NCI-H774 (cell line): ENCODE measurements around the gene GRB2.

Experiments used
- DNase-seq: peaks from one replicate; lab custom pipeline; 2025; lab: John Stamatoyannopoulos, UW

GRB2 gene

DNA sequence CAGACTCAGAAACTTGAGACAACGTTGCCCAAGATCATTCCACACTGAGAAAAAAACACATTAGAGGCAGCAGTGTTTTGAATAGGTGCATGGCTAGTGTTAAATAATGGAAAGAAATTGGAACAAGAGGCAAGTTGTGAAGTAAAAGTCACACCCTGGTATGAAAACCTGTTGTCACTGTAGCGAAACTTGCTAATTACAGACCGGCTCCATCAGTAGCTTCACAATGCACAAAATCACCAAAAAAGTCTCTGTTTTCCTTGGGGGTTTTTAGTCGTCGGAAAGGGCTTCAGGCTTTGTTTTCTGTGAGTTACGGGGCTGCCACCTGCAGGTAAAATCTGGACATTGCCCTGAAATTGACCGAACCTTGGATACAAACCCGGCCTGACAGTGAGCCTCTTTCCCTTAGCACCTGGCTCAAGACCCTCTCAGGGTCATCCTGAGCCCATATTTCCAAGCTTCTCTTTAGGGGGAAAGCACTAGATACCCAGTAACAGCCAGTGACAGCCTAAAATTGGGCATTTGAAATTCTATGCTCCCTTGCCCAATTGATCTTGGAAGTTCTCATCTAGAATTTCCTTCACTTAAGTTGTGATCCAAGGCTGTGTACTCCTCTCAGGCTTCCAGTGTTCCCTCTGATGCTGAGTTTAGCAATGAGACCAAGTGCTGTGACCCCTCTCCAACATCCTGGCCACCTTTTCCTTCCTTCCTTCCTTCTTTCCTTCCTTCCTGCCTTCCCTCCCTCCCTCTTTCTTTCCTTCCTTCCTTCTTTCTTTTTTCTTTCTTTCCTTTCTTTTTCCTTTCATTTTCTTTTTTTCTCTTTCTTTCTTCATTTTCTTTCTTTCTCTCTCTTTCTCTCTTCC, 7.2 kb upstream of the GRB2 start:
- peak; percentile 83 for DNase-seq

DNA sequence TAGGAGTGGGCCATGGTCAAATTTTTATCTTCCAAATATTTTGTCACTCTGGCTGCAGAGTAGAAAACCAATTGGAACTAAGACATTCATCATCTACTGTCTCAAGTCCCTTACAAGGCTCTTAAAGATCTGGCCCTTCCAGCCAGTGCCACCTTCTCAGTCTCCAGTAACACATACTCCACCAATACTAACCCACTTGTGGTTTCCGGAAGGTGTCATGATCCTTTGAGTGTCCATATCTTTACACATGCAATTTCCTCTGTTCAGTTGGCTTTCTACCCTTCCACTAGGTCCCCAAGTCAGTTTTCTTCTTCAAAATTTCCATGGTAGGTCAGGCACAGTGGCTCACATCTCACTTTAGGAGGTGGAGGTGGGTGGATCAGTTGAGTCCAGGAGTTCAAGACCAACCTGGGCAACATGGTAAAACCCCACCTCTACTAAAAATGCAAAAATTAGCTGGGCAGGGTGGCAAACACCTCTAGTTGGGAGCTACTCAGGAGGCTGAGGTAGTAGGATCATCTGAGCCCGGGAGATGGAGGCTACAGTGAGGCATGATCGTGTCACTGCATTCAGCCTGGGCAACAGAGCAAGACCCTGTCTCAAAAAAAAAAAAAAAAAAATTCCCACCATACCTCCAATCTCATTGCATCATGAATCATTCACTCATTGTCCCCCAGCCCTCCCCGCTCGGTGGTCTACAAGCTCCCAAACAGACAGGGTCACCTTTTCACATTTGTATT, 6.0 kb upstream of the GRB2 start:
- no peak for DNase-seq

DNA sequence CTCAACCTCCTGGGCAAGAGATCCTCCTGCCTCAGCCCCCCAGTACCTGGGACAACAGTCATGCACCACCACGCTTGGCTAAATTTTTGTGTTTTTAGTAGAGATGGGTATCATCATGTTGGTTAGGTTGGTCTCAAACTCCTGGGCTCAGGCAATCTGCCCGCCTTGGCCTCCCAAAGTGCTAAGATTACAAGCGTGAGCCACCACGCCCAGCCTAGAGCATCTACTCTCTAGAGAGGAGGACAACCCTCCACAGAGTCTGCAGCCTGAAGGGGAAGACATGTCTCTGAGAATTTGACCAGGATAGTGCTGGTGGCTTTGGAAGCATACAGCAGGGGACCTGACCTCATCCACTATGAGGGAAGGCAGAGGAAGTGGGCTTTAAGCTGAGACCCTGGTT, 4.7 kb upstream of the GRB2 start:
- DNase-seq, result no peak

DNA sequence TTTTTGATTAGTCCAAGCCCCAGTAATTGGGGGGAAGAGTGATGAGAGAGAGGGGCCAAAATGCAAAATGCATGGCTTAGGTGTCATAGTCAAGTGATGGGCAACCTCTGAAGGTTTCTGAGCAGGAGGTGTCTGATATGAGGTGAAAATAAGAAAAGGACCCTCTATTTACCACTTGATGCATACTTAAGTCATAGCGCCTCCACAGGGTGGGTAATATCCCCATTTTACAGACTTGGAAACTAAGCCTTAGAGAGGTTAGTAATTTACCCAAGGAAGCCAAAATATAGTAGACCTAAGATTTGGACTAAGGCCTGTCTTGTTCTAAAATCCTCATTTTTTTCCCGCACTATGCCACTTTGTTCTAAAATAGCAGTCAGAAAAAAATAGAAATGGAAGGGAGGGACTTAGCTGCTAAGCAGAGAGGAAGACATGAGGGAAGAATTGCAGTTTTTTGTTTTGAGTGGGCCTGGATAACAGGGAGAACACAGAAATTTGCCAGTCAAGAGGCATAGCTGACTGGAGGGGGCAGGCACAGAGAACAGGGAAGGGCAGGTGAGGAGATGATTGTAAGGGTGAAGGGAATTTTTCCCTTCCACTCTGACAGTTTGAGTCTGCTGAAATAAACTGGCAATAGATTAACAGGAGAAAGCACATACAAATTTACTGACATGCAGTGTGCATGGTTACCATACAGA, 2.3 kb upstream of the GRB2 start:
- no peak for DNase-seq

DNA sequence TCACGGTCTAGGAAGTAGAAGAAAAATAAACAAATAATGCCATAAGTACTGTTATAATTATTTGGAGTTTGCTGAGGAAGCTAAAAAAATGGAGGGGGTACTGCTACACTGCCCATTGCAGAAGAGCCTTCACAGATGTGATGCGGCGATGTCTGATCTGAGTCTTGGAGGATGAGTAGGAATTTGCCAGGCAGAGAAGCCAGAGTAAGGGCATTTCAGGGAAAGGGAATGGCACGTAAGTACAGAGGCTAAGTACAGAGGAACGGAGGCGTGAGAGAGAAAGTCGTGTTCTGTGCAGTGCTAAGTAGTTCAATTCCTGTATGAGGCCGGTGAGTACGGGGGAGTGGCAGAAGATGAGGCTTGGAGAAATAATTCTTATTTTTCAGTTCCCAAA, 741 bp upstream of the GRB2 start:
- no peak for DNase-seq

DNA sequence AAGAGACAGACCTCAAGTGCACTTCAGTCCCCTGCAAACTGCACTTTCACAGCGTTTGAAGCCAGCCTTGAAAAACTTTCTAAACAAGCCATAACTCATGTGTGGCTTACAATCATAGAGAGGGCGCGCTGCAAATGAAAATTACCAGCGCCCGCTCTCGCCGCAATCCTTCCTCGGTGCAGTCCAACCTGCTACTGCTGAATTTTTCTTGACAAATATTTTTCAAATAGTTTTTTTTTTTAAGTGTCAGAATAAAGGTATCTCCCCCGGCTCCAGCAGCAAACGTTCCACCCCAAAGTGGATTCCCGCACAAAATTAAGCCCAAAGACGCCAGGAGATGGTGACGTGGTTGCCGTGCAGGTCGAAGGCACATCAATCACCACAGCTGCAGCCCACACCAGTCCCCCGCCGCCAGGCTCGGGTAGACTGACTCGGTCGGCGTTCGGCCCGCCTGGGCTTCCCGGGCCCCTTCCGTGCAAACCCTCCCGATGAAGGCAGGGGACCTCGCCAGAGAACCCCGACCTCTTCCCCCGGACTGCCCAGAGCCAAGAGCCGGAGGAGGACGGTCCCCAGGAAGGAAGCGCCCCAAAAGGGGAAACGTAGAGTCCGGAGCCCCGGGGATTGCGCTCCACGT, 630 bp downstream of the GRB2 start:
- DNase-seq, result peak; percentile 17

DNA sequence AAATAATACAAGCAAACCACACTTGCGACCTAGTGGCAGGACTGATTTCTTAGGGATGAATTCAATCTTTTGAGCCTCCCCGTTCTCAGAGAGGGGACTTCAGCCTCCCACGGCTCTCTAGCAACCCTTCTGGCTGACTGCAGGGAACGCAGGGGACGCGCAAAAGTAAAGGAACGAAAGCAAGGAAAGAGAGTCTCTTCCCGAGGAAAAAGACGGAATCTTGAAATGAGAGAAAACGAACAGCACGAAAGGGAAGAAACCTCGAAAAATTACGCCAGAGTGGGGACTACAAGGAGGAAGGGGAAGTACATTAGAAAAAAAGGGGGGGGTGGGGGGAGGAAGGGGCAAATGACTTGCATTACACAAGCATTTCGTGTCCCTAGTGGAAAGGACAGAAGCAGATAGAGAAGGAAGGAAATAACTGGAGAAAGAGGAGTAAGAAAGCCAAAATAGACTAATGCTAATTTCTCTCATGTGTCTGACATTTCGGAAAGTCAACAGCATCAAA, 1.2 kb downstream of the GRB2 start:
- DNase-seq, result peak; percentile 45

DNA sequence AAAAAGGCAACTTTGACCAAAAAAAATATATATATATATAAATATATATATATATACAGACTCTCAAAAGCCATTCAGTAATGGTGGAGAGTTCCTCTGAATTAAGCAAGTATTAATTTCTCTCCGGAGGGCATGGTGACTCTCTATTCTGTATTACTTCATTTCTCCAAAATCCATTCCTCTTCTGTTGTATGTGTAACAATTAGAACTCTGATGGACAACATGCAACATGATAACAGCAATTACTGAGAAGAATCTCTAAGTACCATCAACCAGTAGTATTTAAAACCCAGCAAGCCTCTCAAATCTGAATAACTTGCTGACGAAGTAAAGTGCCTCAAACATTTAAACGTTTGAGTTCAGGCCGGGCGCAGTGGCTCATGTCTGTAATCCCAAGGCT, 2.3 kb downstream of the GRB2 start:
- no peak for DNase-seq

DNA sequence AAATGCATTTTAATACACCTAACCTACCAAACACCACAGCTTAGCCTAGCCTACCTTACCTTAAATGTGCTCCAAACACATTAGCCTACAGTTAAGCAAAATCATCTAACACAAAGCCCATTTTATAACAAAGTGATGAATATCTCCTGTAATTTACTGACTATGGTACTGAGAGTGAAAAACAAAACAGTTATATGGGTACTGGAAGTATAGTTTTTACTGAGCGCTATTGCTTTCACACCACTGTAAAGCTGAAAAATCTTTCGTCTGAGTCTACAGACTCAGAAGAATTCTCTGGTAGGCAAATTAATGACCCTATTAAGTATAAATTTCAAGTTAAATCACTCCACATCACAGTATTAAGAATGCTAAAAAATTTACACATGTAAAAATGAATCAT, 3.5 kb downstream of the GRB2 start:
- DNase-seq, result no peak

DNA sequence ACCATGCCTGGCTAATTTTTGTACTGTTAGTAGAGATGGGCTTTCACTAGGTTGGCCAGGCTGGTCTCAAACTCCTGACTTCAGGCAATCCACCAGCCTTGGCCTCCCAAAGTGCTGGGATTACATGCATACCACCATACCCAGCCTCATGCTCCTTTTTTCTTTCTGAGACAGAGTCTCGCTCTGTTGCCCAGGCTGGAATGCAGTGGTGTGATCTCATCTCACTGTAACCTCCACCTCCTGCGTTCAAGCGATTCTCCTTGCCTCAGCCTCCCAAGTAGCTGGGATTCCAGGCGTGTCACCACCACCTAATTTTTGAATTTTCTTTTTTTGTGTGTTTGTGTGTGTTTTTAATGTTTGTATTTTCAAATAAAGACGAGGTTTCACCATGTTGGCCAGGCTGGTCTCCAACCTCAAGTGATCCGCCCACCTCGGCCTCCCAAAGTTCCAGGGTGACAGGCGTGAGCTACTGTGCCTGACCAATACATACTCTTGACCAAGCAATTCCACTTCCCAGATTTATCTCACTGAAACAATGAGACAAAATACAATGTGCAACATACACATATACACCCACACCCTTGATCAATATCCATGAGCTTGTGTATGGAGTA, 5.0 kb downstream of the GRB2 start:
- no peak for DNase-seq

DNA sequence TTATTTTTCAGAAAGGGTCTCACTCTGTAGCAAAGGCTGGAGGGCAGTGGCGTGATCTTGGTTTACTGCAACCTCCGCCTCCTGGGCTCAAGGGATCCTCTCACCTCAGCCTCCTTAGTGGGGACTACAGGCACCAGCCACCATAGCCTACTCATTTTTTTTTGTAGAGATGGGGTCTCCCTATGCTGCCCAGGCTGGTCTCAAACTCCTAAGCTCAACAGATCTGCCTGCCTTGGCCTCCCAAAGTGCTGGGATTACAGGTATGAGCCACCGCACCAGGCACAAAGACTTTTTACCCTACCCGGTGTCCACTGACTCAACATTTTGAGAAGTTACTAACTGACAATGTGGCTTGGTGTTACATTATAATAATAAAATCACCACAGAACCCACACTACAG, 7.2 kb downstream of the GRB2 start:
- DNase-seq, result no peak

DNA sequence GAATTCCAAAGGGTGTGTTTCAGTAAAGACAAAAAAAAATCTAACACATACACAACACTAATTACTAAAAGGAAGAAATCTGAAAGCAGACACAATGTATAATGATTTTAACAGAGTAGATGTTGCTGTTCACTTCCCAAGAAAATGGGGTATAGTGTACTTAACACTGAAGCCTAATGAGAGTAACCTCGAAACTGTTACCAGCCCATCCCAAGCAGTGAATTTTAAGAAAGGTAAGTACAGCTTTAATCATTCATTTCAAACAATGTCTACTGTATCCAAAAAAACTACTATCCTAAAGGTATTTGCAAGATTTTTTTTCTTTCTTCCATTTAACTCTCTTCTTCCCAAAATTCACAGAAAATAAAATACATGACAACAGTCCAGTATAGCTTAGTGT, 8.3 kb downstream of the GRB2 start:
- no peak for DNase-seq

DNA sequence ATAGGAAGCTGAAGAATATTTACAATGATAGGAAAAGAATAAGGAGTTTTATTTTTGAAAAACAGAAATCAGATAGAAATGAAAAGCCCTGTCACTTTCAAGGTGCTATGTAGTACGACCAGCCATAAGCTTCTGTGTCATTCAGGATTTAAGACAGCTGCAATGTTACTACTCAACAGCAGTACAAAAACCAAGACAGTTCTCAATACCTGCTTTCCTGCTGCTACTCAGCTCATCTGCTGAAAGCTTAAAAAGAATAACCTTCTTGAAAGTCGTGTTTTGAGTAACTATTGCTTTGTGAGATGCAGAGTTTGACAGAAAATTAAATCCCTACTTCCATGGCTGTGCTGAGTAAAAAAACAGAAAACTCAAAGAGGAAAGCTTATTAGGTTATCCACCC, 8.7 kb downstream of the GRB2 start:
- no peak for DNase-seq

DNA sequence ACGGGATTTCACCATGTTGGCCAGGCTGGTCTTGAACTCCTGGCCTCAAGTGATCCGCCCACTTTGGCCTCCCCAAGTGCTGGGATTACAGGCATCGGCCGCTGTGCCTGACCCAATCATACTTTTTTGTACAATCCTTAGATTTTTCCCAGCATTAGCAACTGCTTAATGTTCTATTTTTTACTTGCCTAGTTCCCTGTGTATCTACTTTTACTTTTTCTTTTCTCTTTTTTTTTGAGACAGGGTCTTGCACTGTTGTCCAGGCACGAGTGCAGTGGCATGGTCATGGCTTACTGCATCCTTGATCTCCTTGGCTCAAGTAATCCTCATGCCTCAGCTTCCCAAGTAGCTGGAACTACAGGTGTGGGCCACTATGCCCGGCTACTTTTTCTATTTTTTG, 9.5 kb downstream of the GRB2 start:
- DNase-seq, result no peak

DNA sequence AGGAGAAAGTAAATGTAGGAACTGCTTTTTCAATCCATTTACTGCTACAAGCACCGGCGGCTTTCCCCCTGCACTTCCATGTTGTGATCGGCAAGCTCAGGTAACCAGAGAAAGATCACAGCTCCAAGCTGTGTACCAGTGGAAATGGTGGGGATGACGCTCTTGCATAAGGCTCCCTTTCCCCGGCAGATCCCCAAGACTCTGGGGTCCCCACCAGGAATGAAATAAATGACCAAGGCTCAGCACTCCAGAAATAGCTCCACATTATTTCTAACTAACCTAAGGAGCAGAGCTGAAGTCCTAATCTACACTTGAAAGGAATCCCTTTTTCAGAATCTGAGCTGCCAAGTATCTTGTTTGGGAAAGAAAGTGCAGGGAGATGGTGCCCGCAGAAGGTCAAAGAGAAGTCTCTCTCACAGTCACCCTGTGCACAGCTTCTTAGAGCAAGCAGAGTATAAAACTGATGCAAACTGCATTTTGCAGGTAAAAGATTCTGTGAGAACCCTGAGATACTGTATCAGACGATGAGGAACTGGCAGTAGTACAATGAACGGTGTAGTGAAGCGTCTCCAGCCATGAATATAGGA, 11.1 kb downstream of the GRB2 start:
- no peak for DNase-seq

DNA sequence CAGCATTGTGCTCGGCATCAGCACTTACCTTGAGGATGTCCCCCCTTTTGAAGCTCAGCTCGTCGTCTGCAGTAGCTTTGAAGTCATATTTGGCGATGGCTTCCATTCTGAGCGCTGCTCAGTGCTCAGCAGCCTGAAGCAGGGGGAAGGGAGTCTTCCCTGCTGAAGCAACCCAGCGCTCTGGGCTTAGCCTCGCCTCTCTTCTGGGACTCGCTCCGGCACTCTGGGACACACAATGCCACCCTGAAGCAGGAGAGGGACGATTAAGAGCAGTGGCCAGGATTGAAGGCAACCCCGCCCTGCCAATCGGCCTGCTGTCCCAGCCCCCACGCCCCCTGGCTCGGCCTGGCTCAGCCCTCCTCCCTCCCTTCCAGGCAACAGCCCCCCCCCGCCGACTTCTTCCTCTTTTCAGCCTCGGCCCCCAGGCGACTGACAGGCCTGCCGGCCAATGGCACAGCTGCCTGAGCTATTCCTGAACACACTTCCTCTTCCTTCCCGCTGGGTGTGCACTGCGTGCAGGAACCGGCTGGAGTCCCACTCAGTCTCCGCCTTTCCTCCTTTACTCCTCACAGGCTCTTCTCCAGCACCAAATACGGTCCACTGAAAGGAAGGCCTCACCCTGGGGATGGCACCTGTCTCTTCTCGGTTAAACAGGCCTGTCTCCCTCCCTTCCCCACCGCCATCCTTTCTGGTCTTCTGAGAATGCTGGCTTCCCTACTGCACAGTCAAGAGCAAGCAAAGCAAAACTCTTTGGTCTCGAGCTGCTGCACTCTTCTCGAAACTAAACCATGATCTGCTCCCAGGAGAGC, 11.8 kb downstream of the GRB2 start:
- peak; percentile 99 for DNase-seq

DNA sequence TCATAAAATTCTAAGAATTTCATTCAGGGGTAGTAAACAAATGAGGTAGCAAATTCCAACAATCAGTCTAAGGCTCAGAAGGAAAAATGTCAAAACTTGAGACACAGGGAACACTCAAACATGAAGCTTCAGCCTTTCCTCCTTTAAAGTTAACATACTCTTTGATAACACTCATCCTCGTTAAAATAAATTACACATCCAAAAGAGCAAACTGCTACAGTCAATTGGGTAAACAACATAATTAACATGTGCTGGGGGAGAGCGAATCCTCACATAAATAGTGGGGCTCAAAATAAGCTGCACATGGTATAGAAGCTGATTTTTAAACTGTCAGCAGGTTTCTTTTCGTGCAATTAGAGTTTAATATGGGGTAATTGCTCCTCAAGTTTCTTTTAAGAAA, 12.9 kb downstream of the GRB2 start:
- DNase-seq, result no peak

DNA sequence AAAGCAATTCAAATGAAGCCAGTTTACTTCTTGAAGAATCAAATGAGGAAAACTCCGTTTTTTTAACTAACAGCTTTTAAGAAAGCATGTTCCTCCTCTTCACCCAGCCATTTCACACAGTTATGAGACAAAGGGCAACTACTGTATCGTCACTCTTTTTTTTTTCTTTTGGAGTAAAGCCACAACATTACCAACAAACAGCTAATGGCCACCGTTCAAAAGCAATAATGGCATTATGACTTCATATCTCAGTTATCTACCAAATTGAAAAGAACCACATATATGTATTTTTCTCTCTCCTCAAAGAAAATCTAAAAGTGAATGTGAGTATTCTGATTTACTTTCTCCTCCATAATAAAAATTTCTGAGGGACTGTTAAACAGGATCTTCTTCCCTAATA, 14.5 kb downstream of the GRB2 start:
- no peak for DNase-seq

DNA sequence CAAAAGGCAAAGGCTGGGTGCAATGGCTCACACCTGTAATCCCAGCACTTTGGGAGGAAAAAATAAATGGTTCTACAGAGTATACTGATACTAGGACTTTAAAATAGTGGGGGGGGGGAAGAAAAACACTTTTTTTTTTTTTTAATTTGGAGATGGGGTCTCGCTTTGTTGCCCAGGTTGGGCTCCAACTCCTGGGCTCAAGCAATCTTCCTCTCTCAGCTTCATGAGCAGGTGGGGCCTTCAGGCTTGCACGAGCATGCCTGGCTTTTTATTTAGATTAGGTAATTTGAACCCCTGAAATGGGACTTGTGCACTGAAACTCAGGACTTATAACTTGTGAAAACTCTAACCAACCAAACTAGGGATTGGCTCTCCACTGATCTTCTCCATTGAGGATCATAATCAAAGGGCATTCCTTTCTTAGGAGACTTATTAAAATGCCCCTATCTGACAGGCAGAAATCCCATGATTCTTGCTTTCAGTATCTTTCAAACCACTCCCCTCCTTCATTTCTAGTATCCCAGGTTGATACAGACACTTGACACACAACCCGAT, 16.9 kb downstream of the GRB2 start:
- no peak for DNase-seq

DNA sequence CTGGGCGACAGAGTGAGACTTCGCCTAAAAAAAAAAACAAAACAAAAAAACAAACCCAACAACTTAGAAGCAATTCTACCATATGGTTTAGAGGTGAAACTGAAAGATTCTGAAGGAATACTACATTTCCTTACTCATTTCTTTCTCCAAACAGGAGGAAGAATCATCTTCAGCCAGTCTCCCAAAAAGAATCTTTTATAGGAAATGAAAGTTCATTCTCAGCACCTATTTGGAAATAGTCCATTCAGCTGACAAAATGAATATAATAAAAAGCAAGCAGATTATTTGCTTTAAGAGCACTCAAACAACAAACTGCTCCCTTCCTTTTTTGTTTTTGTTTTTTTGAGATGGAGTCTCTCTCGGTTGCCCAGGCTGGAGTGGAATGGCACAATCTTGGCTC, 17.7 kb downstream of the GRB2 start:
- DNase-seq, result no peak
